Suprapubic skin (tissue), 4 donors: ENCODE measurements around the gene MAGEH1. TPM values are rescaled to one million over a fixed set of nuclear protein-coding genes. Genes with fewer than 3 reads are reported as not detected.
"Not testable (repeated sequence)": the region's sequence is repeated elsewhere in the genome, so short reads cannot be mapped to it uniquely, and the experiment has no call there.

Experiments used
- DNase-seq, 2 donors: peaks; one replicate each; pipeline ENCODE4 v3.0.0-alpha.2; 2019; ENCODE audit warnings: low spot score in 2 of 2
- H3K27ac ChIP-seq: fragments of 200-600 bp; sonication (generic); one replicate; pipeline ENCODE4 v1.5.1; 2019
- H3K27me3 ChIP-seq: fragments of 200-600 bp; sonication (generic); one replicate; pipeline ENCODE4 v1.5.1; 2019
- H3K36me3 ChIP-seq: fragments of 200-600 bp; sonication (generic); one replicate; pipeline ENCODE4 v1.5.1; 2019
- H3K4me1 ChIP-seq: fragments of 200-600 bp; sonication (generic); one replicate; pipeline ENCODE4 v1.5.1; 2019
- H3K4me3 ChIP-seq: fragments of 200-600 bp; sonication (generic); one replicate; pipeline ENCODE4 v1.5.1; 2019; ENCODE audit warnings: mild to moderate bottlenecking
- H3K9me3 ChIP-seq: fragments of 200-600 bp; sonication (generic); one replicate; pipeline ENCODE4 v1.5.1; 2019
- CTCF ChIP-seq, 2 donors: fragments of 200-600 bp in 1 of 2; fragments of 450-650 bp in 1 of 2; sonication (generic) in 1 of 2; IDR thresholded peaks; one replicate each; pipeline ENCODE4 v1.5.1; 2016 to 2019; ENCODE audit warnings: antibody characterized with exemption in 2 of 2, mild to moderate bottlenecking in 1 of 2, moderate library complexity in 1 of 2
- EP300 ChIP-seq: sonication (generic); formaldehyde crosslinking; IDR thresholded peaks from one replicate; pipeline ENCODE4 v1.6.1; 2017; ENCODE audit warnings: antibody characterized with exemption
- POLR2A ChIP-seq, 2 donors: fragments of 450-650 bp; IDR thresholded peaks; one replicate each; pipeline ENCODE4 v1.6.1; 2017; ENCODE audit warnings: antibody characterized with exemption in 2 of 2, mild to moderate bottlenecking in 2 of 2, moderate library complexity in 2 of 2
- POLR2AphosphoS5 ChIP-seq, 3 donors: sonication (generic); formaldehyde crosslinking; IDR thresholded peaks; one replicate each; pipeline ENCODE4 v1.6.1; 2017; ENCODE audit warnings: antibody characterized with exemption in 3 of 3
- WGBS: methylation state at CpG from one replicate; pipeline ENCODE4 v1.1.5; 2018; 5-methylcytosine and 5-hydroxymethylcytosine counted together
- total RNA-seq, 4 donors: library from RNA; depleted of rRNA; stranded (reverse); fragments of >200 nt; gene quantifications; one replicate each; pipeline ENCODE4 v1.1.0, GENCODE V29; 2016

Gene MAGEH1, protein sequence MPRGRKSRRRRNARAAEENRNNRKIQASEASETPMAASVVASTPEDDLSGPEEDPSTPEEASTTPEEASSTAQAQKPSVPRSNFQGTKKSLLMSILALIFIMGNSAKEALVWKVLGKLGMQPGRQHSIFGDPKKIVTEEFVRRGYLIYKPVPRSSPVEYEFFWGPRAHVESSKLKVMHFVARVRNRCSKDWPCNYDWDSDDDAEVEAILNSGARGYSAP
- total RNA-seq: 10 to 100 TPM in 2 of 4 donors, 1 to 10 TPM in 2; 6.4 to 13.8 (median 10.1) TPM

DNA sequence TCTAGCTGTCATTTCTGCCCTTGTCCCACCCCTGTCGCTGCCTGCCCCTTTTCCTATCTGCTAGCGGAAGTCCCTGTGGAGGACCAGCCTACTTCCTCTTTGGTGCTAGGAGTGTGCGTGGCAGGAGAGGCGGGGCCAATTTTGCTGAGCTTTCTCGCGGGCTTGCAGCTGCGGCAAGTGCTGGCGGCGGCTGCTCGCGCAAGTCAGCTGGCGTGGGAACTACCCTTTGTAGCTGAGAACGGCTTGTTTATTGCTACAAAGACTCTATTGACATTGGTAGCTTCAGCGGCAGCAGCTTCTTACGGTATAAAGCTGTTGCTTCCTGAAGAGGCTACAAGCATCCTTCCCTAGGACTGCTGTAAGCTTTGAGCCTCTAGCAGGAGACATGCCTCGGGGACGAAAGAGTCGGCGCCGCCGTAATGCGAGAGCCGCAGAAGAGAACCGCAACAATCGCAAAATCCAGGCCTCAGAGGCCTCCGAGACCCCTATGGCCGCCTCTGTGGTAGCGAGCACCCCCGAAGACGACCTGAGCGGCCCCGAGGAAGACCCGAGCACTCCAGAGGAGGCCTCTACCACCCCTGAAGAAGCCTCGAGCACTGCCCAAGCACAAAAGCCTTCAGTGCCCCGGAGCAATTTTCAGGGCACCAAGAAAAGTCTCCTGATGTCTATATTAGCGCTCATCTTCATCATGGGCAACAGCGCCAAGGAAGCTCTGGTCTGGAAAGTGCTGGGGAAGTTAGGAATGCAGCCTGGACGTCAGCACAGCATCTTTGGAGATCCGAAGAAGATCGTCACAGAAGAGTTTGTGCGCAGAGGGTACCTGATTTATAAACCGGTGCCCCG lies at the start of gene MAGEH1:
TSS of gene MAGEH1 (plus strand) at position 138 of the 843 bp plus-strand sequence. CDS start at position 386, 248 bp downstream.
- peak; percentile 83 to 86 for DNase-seq
- Histone ChIP-seq H3K27me3 (no peaks in the 10 kb centered on the region), H3K36me3 (no peaks in the 10 kb centered on the region), H3K4me3 (peak within 1 kb of the TSS; percentile 66), H3K4me1 (peaks cover 5% of the 10 kb centered on the region), H3K9me3 (no peaks in the 10 kb centered on the region), H3K27ac (peak within 1 kb of the TSS; percentile 79)
- TF ChIP-seq EP300 (no peak), POLR2AphosphoS5 (IDR thresholded peaks at IDR 0.05) (no peak), CTCF (IDR thresholded peaks at IDR 0.05) (no peak), POLR2A (IDR thresholded peaks at IDR 0.05) (no peak)
- 30% methylated on average over 26 of the region's 43 CpGs for WGBS

GRCh38 chrX:55427079-55427478 lies 24.8 kb upstream of the MAGEH1 start:
- not testable (repeated sequence) for H3K27me3 ChIP-seq, H3K4me1 ChIP-seq
- 100% methylated on average over 1 of the region's 4 CpGs for WGBS

DNA sequence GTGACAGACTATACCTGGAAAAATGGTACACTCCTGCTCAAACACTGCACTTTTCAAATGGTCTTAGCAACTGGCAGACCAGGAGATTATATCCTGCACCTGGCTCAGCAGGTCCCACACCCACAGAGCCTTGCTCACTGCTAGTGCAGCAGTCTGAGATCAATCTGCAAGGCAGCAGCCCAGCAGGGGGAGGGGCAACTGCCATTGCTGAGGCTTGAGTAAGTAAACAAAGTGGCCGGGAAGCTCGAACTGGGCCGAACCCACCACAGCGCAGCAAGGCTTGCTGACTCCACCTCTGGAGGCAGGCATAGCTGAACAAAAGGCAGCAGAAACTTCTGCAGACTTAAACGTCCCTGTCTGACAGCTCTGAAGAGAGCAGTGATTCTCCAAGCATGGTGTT lies 8.5 kb upstream of the MAGEH1 start:
- WGBS: 68% methylated on average over 5 of the region's 5 CpGs
- H3K9me3 ChIP-seq, H3K4me1 ChIP-seq, DNase-seq, H3K27ac ChIP-seq, H3K36me3 ChIP-seq, H3K4me3 ChIP-seq, H3K27me3 ChIP-seq: not testable (repeated sequence)

More at GRCh38 chrX:55427079-55427478, 24.8 kb upstream of the MAGEH1 start:
- not testable (repeated sequence) for H3K9me3 ChIP-seq, H3K36me3 ChIP-seq, H3K4me3 ChIP-seq, DNase-seq, H3K27ac ChIP-seq

- DNase-seq: no peak
- no peaks in the 10 kb centered on the region for H3K9me3 ChIP-seq
- H3K4me1 ChIP-seq: peaks cover 5% of the 10 kb centered on the region
- WGBS: 32% methylated on average over 5 of the region's 5 CpGs
- H3K36me3 ChIP-seq: no peaks in the 10 kb centered on the region
- H3K4me3 ChIP-seq: no peak overlapping the region
- no peak for TF ChIP-seq POLR2A (IDR thresholded peaks at IDR 0.05)
- TF ChIP-seq CTCF (IDR thresholded peaks at IDR 0.05): no peak
- TF ChIP-seq POLR2AphosphoS5 (IDR thresholded peaks at IDR 0.05): no peak
- no peak for TF ChIP-seq EP300
- H3K27ac ChIP-seq: no peak overlapping the region
- H3K27me3 ChIP-seq: no peaks in the 10 kb centered on the region
These were observed 1.7 kb upstream of the MAGEH1 start for GRCh38 chrX:55450259-55450658.

GRCh38 chrX:55451141-55451540 lies 786 bp upstream of the MAGEH1 start:
- WGBS: 49% methylated on average over 2 of the region's 2 CpGs
- DNase-seq: no peak
- Histone ChIP-seq H3K9me3 (no peaks in the 10 kb centered on the region), H3K4me3 (peak overlapping the region; percentile 66), H3K27me3 (no peaks in the 10 kb centered on the region), H3K4me1 (peaks cover 5% of the 10 kb centered on the region), H3K27ac (no peak overlapping the region), H3K36me3 (no peaks in the 10 kb centered on the region)
- TF ChIP-seq CTCF (IDR thresholded peaks at IDR 0.05): no peak
- TF ChIP-seq POLR2AphosphoS5 (IDR thresholded peaks at IDR 0.05): no peak
- no peak for TF ChIP-seq EP300
- TF ChIP-seq POLR2A (IDR thresholded peaks at IDR 0.05): no peak

GRCh38 chrX:55451626-55451989 lies 319 bp upstream of the MAGEH1 start:
- no peaks in the 10 kb centered on the region for H3K9me3 ChIP-seq
- H3K27me3 ChIP-seq: no peaks in the 10 kb centered on the region
- peak overlapping the region; percentile 66 for H3K4me3 ChIP-seq
- peaks cover 5% of the 10 kb centered on the region for H3K4me1 ChIP-seq
- no peaks in the 10 kb centered on the region for H3K36me3 ChIP-seq
- no peak for DNase-seq
- WGBS: 39% methylated on average over 11 of the region's 11 CpGs
- no peak for TF ChIP-seq EP300
- no peak for TF ChIP-seq POLR2A (IDR thresholded peaks at IDR 0.05)
- no peak for TF ChIP-seq CTCF (IDR thresholded peaks at IDR 0.05)
- no peak for TF ChIP-seq POLR2AphosphoS5 (IDR thresholded peaks at IDR 0.05)
- peak overlapping the region; percentile 79 for H3K27ac ChIP-seq
